Medulla oblongata (tissue), 1 donor: Measurements from ENCODE around the gene COL16A1.

Experiments used
- DNase-seq: peaks from one replicate; pipeline ENCODE4 v3.0.0-alpha.2; 2015; ENCODE audit errors: extremely low spot score

The COL16A1 gene

GRCh38 chr1:31666263-31666963, 37.4 kb downstream of the COL16A1 start:
- no peak for DNase-seq

GRCh38 chr1:31665234-31665878, 38.5 kb downstream of the COL16A1 start:
- DNase-seq: no peak

- no peak for DNase-seq
These were observed 39.3 kb downstream of the COL16A1 start for GRCh38 chr1:31664528-31664927.

GRCh38 chr1:31663622-31664452, 40.0 kb downstream of the COL16A1 start:
- DNase-seq: peak; percentile 71

- DNase-seq: no peak
These were observed 41.4 kb downstream of the COL16A1 start for GRCh38 chr1:31662463-31662862.

- no peak for DNase-seq
These were observed 42.0 kb downstream of the COL16A1 start for GRCh38 chr1:31661856-31662255.

GRCh38 chr1:31660871-31661455, 42.9 kb downstream of the COL16A1 start:
- no peak for DNase-seq

GRCh38 chr1:31659889-31660288, 43.9 kb downstream of the COL16A1 start:
- DNase-seq: no peak

GRCh38 chr1:31658721-31659120, 45.1 kb downstream of the COL16A1 start:
- DNase-seq: no peak

- DNase-seq: no peak
These were observed 45.8 kb downstream of the COL16A1 start for GRCh38 chr1:31657972-31658510.

GRCh38 chr1:31657020-31657804, 46.6 kb downstream of the COL16A1 start:
- DNase-seq: no peak

- DNase-seq: no peak
These were observed 48.1 kb downstream of the COL16A1 start for GRCh38 chr1:31655756-31656155.

- no peak for DNase-seq
These were observed 48.7 kb downstream of the COL16A1 start for GRCh38 chr1:31655104-31655503.

- DNase-seq: no peak
These were observed 49.4 kb downstream of the COL16A1 start for GRCh38 chr1:31654474-31654776.

- DNase-seq: no peak
These were observed 49.9 kb downstream of the COL16A1 start for GRCh38 chr1:31653717-31654473.

GRCh38 chr1:31652891-31653499, 50.8 kb downstream of the COL16A1 start:
- peak; percentile 29 for DNase-seq

GRCh38 chr1:31651766-31652165, 52.1 kb downstream of the COL16A1 start:
- no peak for DNase-seq

GRCh38 chr1:31651089-31651420, 52.8 kb downstream of the COL16A1 start:
- DNase-seq: no peak

- DNase-seq: no peak
These were observed 53.4 kb downstream of the COL16A1 start for GRCh38 chr1:31650161-31651088.
